H1 (cell line): ENCODE data around the gene SLITRK4. TPM values are rescaled to one million over a fixed set of nuclear protein-coding genes. Genes with fewer than 3 reads are reported as not detected.

Experiments used
- CTCF ChIA-PET: fragments of 300-600 bp; sonication (Branson Sonifier 250); formaldehyde crosslinking; loops from one replicate; lab custom pipeline; 2021; ENCODE audit not compliant: partially characterized antibody; lab: Charles Lee
- POLR2A ChIA-PET: fragments of 300-600 bp; sonication (Branson Sonifier 250); formaldehyde crosslinking; loops from one replicate; lab custom pipeline; 2021; ENCODE audit warnings: inconsistent platforms; ENCODE audit not compliant: partially characterized antibody; lab: Charles Lee
- DNase-seq, 2 experiments: peaks; one replicate each; pipeline versions ENCODE4 v3.0.0 to v3.0.0-alpha.2; 2010 to 2022; ENCODE audit warnings: low spot score in 2 of 2, low read depth in 1 of 2, mixed read lengths in 1 of 2
- FAIRE-seq: peaks from 2 replicates; lab custom pipeline; 2011; peaks lifted over from hg19 to GRCh38; lab: Jason Lieb, UNC
- H2AFZ ChIP-seq: 2 replicates; pipeline ENCODE4 v1.8.1; 2012; ENCODE audit warnings: low read length, inconsistent platforms
- H2AK5ac ChIP-seq: 2 replicates; pipeline ENCODE4 v1.6.1; 2013; ENCODE audit warnings: low read depth, low read length
- H2BK120ac ChIP-seq: replicated peaks from 2 replicates; pipeline ENCODE3; 2013; ENCODE audit warnings: low read depth, low read length, inconsistent platforms
- H2BK12ac ChIP-seq: 2 replicates; pipeline ENCODE4 v1.6.1; 2013; ENCODE audit warnings: low read depth, low read length
- H2BK15ac ChIP-seq: 2 replicates; pipeline ENCODE4 v1.6.1; 2013; ENCODE audit warnings: low read length
- H2BK20ac ChIP-seq: 2 replicates; pipeline ENCODE4 v1.6.1; 2013; ENCODE audit warnings: low read length
- H2BK5ac ChIP-seq: 2 replicates; pipeline ENCODE4 v1.6.1; 2013; ENCODE audit warnings: low read depth, low read length
- H3K14ac ChIP-seq: 2 replicates; pipeline ENCODE4 v1.6.1; 2013; ENCODE audit warnings: inconsistent platforms; ENCODE audit not compliant: insufficient read length
- H3K18ac ChIP-seq: 2 replicates; pipeline ENCODE4 v1.6.1; 2013; ENCODE audit warnings: low read length; ENCODE audit errors: extremely low read depth
- H3K23ac ChIP-seq: 2 replicates; pipeline ENCODE4 v1.6.1; 2013; ENCODE audit warnings: inconsistent platforms; ENCODE audit not compliant: insufficient read length
- H3K23me2 ChIP-seq: 2 replicates; pipeline ENCODE4 v1.6.1; 2013; ENCODE audit warnings: low read depth, low read length
- H3K27ac ChIP-seq: 2 replicates; pipeline ENCODE4 v1.6.1; 2011; ENCODE audit warnings: low read depth, low read length, inconsistent platforms
- H3K27me3 ChIP-seq, 4 experiments: replicated peaks in 1 of 4; 1 replicate in 1 of 4; 2 replicates in 3 of 4; pipeline versions ENCODE4 v1.6.1 to v1.8.1; 2011 to 2013; ENCODE audit warnings: low read length in 3 of 4, mild to moderate bottlenecking in 3 of 4, inconsistent platforms in 2 of 4, mixed read lengths in 2 of 4, moderate library complexity in 1 of 4; ENCODE audit not compliant: control insufficient read depth in 3 of 4, insufficient read depth in 3 of 4; ENCODE audit errors: extremely low read depth in 1 of 4
- H3K36me3 ChIP-seq, 4 experiments: 2 replicates each; pipeline versions ENCODE4 v1.6.1 to v1.8.1; 2011 to 2013; ENCODE audit warnings: mild to moderate bottlenecking in 4 of 4, low read length in 3 of 4, moderate library complexity in 2 of 4, control low read depth in 1 of 4, inconsistent platforms in 1 of 4; ENCODE audit not compliant: insufficient read depth in 4 of 4, control insufficient read depth in 2 of 4
- H3K4ac ChIP-seq: replicated peaks from 2 replicates; pipeline ENCODE3; 2013; ENCODE audit warnings: low read length, low read depth, mixed read lengths, inconsistent platforms; ENCODE audit not compliant: insufficient read length
- H3K4me1 ChIP-seq, 4 experiments: replicated peaks in 1 of 4; 1 replicate in 1 of 4; 2 replicates in 3 of 4; pipeline versions ENCODE4 v1.6.1 to v1.8.1; 2011 to 2013; ENCODE audit warnings: low read length in 3 of 4, inconsistent platforms in 2 of 4, mixed read lengths in 1 of 4; ENCODE audit not compliant: insufficient read depth in 4 of 4, control insufficient read depth in 3 of 4
- H3K4me2 ChIP-seq, 2 experiments: 2 replicates each; pipeline versions ENCODE4 v1.6.1 to v1.8.1; 2011 to 2013; ENCODE audit warnings: low read depth in 2 of 2, low read length in 2 of 2, control low read depth in 1 of 2, inconsistent platforms in 1 of 2, mild to moderate bottlenecking in 1 of 2; ENCODE audit not compliant: insufficient read depth in 1 of 2
- H3K4me3 ChIP-seq, 4 experiments: fragments of 200-600, 300-600 bp in 1 of 4; sonication (generic), shearing (Covaris generic), sonication (Bioruptor Twin) in 1 of 4; 2 replicates each; pipeline versions ENCODE4 v1.5.1 to v1.8.1; 2011 to 2016; ENCODE audit warnings: low read length in 4 of 4, low read depth in 3 of 4, control low read depth in 2 of 4, inconsistent platforms in 2 of 4, mild to moderate bottlenecking in 2 of 4, mixed read lengths in 1 of 4, moderate library complexity in 1 of 4; ENCODE audit not compliant: insufficient read depth in 2 of 4; ENCODE audit errors: extremely low read depth in 1 of 4
- H3K56ac ChIP-seq: replicated peaks from 2 replicates; pipeline ENCODE3; 2013; ENCODE audit warnings: low read depth, mild to moderate bottlenecking, mixed read lengths, low read length, inconsistent platforms; ENCODE audit not compliant: insufficient read length
- H3K79me1 ChIP-seq: 2 replicates; pipeline ENCODE4 v1.6.1; 2013; ENCODE audit warnings: low read depth, low read length, control low read depth
- H3K79me2 ChIP-seq, 2 experiments: 2 replicates each; pipeline versions ENCODE4 v1.6.1 to v1.8.1; 2012 to 2013; ENCODE audit warnings: low read length in 2 of 2, mild to moderate bottlenecking in 2 of 2, inconsistent platforms in 1 of 2; ENCODE audit not compliant: insufficient read depth in 2 of 2, control insufficient read depth in 1 of 2
- H3K9ac ChIP-seq, 4 experiments: replicated peaks in 1 of 4; 1 replicate in 1 of 4; 2 replicates in 3 of 4; pipeline versions ENCODE4 v1.6.1 to v1.8.1; 2011 to 2013; ENCODE audit warnings: low read depth in 3 of 4, low read length in 3 of 4, control low read depth in 2 of 4, mild to moderate bottlenecking in 2 of 4, moderate library complexity in 2 of 4, inconsistent platforms in 1 of 4; ENCODE audit errors: extremely low read depth in 1 of 4
- H3K9me3 ChIP-seq, 2 experiments: 2 replicates each; pipeline versions ENCODE4 v1.6.1 to v1.8.1; 2012 to 2013; ENCODE audit warnings: mild to moderate bottlenecking in 2 of 2, moderate library complexity in 2 of 2, control low read depth in 1 of 2, inconsistent platforms in 1 of 2, low read depth in 1 of 2, low read length in 1 of 2, mixed read lengths in 1 of 2; ENCODE audit not compliant: insufficient read depth in 2 of 2
- H4K20me1 ChIP-seq, 2 experiments: replicated peaks in 1 of 2; 2 replicates each; pipeline versions ENCODE3 to v1.8.1; 2011 to 2013; ENCODE audit warnings: inconsistent platforms in 2 of 2, low read length in 2 of 2, mild to moderate bottlenecking in 1 of 2; ENCODE audit not compliant: insufficient read depth in 2 of 2, control insufficient read depth in 1 of 2
- H4K5ac ChIP-seq: 2 replicates; pipeline ENCODE4 v1.6.1; 2013; ENCODE audit warnings: low read length, low read depth, mixed read lengths, inconsistent platforms; ENCODE audit not compliant: insufficient read length
- H4K8ac ChIP-seq: 2 replicates; pipeline ENCODE4 v1.8.0; 2013; ENCODE audit warnings: mild to moderate bottlenecking, moderate library complexity, low read length, inconsistent platforms; ENCODE audit not compliant: insufficient read depth; ENCODE audit errors: extremely low read depth
- H4K91ac ChIP-seq: replicated peaks from 2 replicates; pipeline ENCODE3; 2013; ENCODE audit warnings: low read length, mixed read lengths, inconsistent platforms; ENCODE audit not compliant: insufficient read length
- ASH2L ChIP-seq: fragments of 200-600, 300-600 bp; sonication (generic); IDR thresholded peaks from one replicate; pipeline ENCODE4 v1.7.1; 2017; ENCODE audit warnings: low read length
- ATF3 ChIP-seq: IDR thresholded peaks from 2 replicates; pipeline ENCODE4 v1.6.1; 2011; ENCODE audit warnings: low read depth, mild to moderate bottlenecking, low read length; ENCODE audit not compliant: insufficient read depth
- CBX5 ChIP-seq: fragments of 300-800, 300-1000 bp; sonication (generic); IDR thresholded peaks from 2 replicates; pipeline ENCODE4 v1.7.1; 2016; ENCODE audit warnings: antibody characterized with exemption, low read length, low read depth
- CEBPB ChIP-seq: IDR thresholded peaks from 2 replicates; pipeline ENCODE4 v1.6.1; 2012; ENCODE audit warnings: low read depth, low read length
- CHD1 ChIP-seq: IDR thresholded peaks from 2 replicates; pipeline ENCODE4 v1.6.1; 2012; ENCODE audit warnings: low read depth, low read length, improper control_type of control experiment
- GTF2F1 ChIP-seq: IDR thresholded peaks from 2 replicates; pipeline ENCODE4 v1.6.1; 2012; ENCODE audit warnings: low read depth, low read length, improper control_type of control experiment, borderline replicate concordance
- KDM1A ChIP-seq: fragments of 200-600, 300-600 bp; sonication (generic); IDR thresholded peaks from 2 replicates; pipeline ENCODE4 v1.7.1; 2016; ENCODE audit warnings: mild to moderate bottlenecking, low read length, borderline replicate concordance
- PHF8 ChIP-seq: fragments of 200-600 bp; sonication (generic); conservative IDR thresholded peaks from 2 replicates; pipeline ENCODE4 v1.7.1; 2012; ENCODE audit warnings: low read depth, mild to moderate bottlenecking, inconsistent platforms, low read length, moderate library complexity
- POU5F1 ChIP-seq: IDR thresholded peaks from 2 replicates; pipeline ENCODE4 v1.6.1; 2011; ENCODE audit warnings: low read depth, mild to moderate bottlenecking, low read length, moderate library complexity
- RAD21 ChIP-seq, 2 experiments: IDR thresholded peaks in 1 of 2; conservative IDR thresholded peaks in 1 of 2; 2 replicates each; pipeline ENCODE4 v1.6.1; 2011; ENCODE audit warnings: low read depth in 2 of 2, low read length in 2 of 2, improper control_type of control experiment in 1 of 2, inconsistent platforms in 1 of 2, mild to moderate bottlenecking in 1 of 2, moderate library complexity in 1 of 2
- SIN3A ChIP-seq, 2 experiments: IDR thresholded peaks in 1 of 2; conservative IDR thresholded peaks in 1 of 2; 2 replicates each; pipeline ENCODE4 v1.6.1; 2011 to 2012; ENCODE audit warnings: low read length in 2 of 2, improper control_type of control experiment in 1 of 2, low read depth in 1 of 2, mild to moderate bottlenecking in 1 of 2
- TAF7 ChIP-seq: optimal IDR thresholded peaks from 2 replicates; pipeline ENCODE3; 2011; ENCODE audit warnings: low read depth, mild to moderate bottlenecking, inconsistent platforms, low read length, moderate library complexity, borderline replicate concordance
- TCF12 ChIP-seq: IDR thresholded peaks from 2 replicates; pipeline ENCODE4 v1.6.1; 2011; ENCODE audit warnings: low read depth, mild to moderate bottlenecking, low read length
- YY1 ChIP-seq: IDR thresholded peaks from 2 replicates; pipeline ENCODE4 v1.6.1; 2011; ENCODE audit warnings: low read depth, mild to moderate bottlenecking, low read length
- WGBS, 2 experiments: shearing (Covaris generic) in 1 of 2; methylation state at CpG; one replicate each; pipeline versions ENCODE4 v1.1.6 to v1.1.7; 2013 to 2015; ENCODE audit warnings: low lambda C conversion rate in 2 of 2, mixed read lengths in 2 of 2, inconsistent platforms in 1 of 2, low coverage in 1 of 2, missing lambda C conversion rate in 1 of 2; ENCODE audit not compliant: insufficient replicate concordance in 2 of 2, insufficient coverage in 1 of 2, insufficient read length in 1 of 2; ENCODE audit errors: extremely low coverage in 1 of 2, missing lambda C conversion rate in 1 of 2; 5-methylcytosine and 5-hydroxymethylcytosine counted together
- polyA plus RNA-seq, 7 experiments: library from polyadenylated mRNA; depleted of rRNA in 3 of 7; stranded (reverse) in 5 of 7; unstranded in 2 of 7; fragments of >200 nt in 5 of 7; fragments of 200-250 nt in 2 of 7; gene quantifications; 1 replicate in 5 of 7; 2 replicates in 1 of 7; 4 replicates in 1 of 7; pipeline versions ENCODE4 v1.2.1 to v1.2.3, GENCODE V29; 2011 to 2013; ENCODE audit warnings: missing spikeins in 2 of 7, mixed read lengths in 2 of 7
- total RNA-seq: library from RNA; stranded (reverse); fragmentation: NEBNext Ultra II Directional; extraction: Animal tissue kit (Norgen Biotek cat#: 25700); gene quantifications from 2 replicates; pipeline ENCODE4 v1.2.1, GENCODE V29; 2021

The SLITRK4 gene
- total and polyA plus RNA-seq, 2 of the 8 experiments (the other 6 are each of a cell fraction or from before 2014, with no cell fraction given) = 3.1 to 8.2 TPM

DNA sequence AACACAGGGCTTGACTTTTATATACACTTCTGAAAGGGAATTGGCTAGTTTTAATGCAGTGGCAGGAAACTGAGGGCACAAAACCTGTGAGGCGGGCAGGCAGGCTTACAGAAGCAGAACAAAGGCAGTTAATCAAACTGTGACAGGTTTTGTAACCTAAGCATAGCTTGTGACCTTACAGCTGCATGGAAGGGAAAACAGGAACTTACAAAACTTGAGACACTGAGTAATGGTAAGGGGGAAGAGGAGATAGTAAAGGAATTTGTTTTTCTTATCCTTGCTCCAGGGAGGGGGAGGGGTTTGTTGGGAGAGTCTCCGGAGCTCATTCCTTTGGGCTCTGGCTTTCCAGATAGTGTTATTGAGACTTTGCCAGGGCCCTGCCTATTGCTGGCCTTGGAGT, 55.6 kb downstream of the SLITRK4 start:
- CTCF ChIA-PET = interaction anchor here (1.0 to 1.2 kb wide), 2 partner anchors 8 to 9 kb away, joined by 3 read pairs; no protein-coding TSS in a partner anchor
- Histone ChIP-seq H3K4me1 (no peaks in the 10 kb centered on the region), H4K5ac (no peak overlapping the region), H3K36me3 (no peaks in the 10 kb centered on the region), H2AK5ac (no peak overlapping the region), H2BK15ac (no peak overlapping the region), H3K4ac (no peak overlapping the region), H2BK5ac (no peak overlapping the region), H3K18ac (no peak overlapping the region), H2BK12ac (no peak overlapping the region), H3K56ac (no peak overlapping the region), H3K27ac (no peak overlapping the region), H3K79me1 (no peaks in the 10 kb centered on the region), H4K91ac (no peak overlapping the region), H4K8ac (no peak overlapping the region), H4K20me1 (no peaks in the 10 kb centered on the region), H3K27me3 (no peaks in the 10 kb centered on the region), H3K9ac (no peak overlapping the region), H3K79me2 (no peaks in the 10 kb centered on the region), H3K23ac (no peak overlapping the region), H2BK20ac (no peak overlapping the region), H3K14ac (no peak overlapping the region), H3K4me3 (no peak overlapping the region), H3K23me2 (no peaks in the 10 kb centered on the region), H2AFZ (no peak overlapping the region), H2BK120ac (no peak overlapping the region), H3K4me2 (no peak overlapping the region), H3K9me3 (no peaks in the 10 kb centered on the region)
- DNase-seq = no peak
- POLR2A ChIA-PET = no interaction called here
- no peak for FAIRE-seq
- no CpG with 5 or more reads among the region's 2 CpGs for WGBS, 2 experiments
- TF ChIP-seq SIN3A (conservative IDR thresholded peaks at IDR 0.05 in 1 of 2, IDR thresholded peaks at IDR 0.05 in 1 of 2; ENCODE audit: low read depth in 1 of 2, low read length in 2 of 2) (no peak), CHD1 (no peak), TAF7 (no peak), YY1 (no peak), TCF12 (no peak), GTF2F1 (no peak), POU5F1 (no peak), PHF8 (no peak), CBX5 (no peak), ATF3 (no peak), RAD21 (IDR thresholded peaks at IDR 0.05 in 1 of 2, conservative IDR thresholded peaks at IDR 0.05 in 1 of 2; ENCODE audit: low read depth in 2 of 2, low read length in 2 of 2) (no peak), KDM1A (no peak), ASH2L (no peak), CEBPB (no peak)
